ENCODE data around the gene NADK.
"Not testable (repeated sequence)": the region's sequence is repeated elsewhere in the genome, so short reads cannot be mapped to it uniquely, and the experiment has no call there.

Gene NADK

DNA sequence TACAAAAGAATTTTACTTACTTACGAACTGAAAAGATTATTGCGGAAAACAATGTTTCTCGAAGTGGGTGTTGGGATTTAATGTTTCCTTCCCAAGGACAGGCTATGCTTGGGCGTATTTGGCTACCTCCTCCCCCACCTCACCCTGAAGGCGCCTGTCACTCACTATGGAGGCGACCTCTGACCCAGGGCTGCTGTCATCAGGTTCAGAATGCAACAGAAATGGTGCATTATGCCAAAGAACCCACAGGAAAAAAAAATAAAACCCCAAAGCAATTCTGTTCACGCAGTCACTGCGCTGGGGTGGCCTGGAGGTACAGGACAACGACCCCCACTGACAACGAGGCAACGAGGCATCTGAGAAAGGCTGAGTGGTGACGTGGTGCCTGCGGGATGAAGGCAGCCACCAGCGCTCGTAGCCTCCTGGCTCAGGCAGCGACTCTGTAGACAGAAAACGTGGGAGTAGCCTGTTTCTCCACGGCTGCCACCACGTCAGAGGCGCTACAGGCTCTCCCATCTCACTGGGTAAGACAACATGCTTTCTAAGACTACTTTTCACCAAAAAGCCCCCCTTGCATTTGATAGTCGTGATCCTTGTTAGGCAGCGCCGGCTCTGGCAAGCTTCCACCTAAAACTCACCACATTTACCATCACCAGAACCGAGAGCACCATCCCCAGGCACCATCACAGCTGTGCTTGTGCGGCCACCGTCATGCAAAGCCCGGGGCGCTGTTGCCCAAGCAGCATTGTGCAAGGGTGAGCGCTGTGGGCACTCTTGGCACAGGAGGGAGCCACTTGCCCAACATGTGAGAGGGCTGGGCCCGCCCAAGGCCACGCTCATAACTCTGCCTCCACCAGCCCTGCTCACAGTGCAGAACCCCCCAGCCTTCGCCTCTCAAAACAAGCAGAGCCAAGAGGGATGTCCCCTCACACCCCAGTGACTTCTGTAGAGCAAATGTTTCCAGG lies 14.3 kb downstream of the NADK start:
- no peak for DNase-seq

GRCh38 chr1:1761504-1762376 lies 16.5 kb downstream of the NADK start:
- DNase-seq, result no peak

DNA sequence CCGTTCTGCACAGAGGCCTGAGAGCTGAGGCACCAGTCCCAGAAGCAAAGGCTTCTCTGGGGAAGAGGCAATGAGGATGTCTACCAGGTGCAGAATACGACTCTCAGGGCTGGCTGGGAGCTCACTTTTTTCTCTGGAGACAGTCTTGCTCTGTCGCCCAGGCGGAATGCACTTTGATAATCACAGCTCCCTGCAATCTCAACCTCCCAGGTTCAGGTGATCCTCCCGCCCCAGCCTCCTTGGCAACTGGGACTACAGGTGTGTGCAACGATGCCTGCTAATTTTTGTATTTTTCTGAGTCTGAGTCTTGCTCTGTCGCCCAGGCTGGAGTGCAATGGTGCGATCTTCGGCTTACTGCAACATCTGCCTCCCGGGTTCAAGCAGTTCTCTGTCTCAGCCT lies 17.6 kb downstream of the NADK start:
- DNase-seq, result no peak

DNA sequence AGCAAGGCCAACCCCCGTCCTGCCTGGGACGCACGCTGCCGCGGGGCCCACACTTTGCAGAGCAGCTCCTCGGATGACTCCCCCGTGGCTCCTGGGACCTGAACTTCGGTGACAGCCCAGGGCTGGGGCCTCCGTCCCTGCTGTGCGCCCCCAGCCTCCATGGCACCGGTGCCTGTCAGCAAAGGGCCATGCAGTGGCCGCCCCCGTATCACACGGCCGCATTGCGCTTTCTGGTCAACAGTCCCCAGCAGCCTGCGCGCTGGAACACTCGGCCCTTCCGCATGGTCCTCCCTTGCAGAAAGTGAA lies 18.0 kb downstream of the NADK start:
- DNase-seq, result no peak

- DNase-seq, result no peak
Observed at GRCh38 chr1:1759456-1760344, 18.6 kb downstream of the NADK start.

DNA sequence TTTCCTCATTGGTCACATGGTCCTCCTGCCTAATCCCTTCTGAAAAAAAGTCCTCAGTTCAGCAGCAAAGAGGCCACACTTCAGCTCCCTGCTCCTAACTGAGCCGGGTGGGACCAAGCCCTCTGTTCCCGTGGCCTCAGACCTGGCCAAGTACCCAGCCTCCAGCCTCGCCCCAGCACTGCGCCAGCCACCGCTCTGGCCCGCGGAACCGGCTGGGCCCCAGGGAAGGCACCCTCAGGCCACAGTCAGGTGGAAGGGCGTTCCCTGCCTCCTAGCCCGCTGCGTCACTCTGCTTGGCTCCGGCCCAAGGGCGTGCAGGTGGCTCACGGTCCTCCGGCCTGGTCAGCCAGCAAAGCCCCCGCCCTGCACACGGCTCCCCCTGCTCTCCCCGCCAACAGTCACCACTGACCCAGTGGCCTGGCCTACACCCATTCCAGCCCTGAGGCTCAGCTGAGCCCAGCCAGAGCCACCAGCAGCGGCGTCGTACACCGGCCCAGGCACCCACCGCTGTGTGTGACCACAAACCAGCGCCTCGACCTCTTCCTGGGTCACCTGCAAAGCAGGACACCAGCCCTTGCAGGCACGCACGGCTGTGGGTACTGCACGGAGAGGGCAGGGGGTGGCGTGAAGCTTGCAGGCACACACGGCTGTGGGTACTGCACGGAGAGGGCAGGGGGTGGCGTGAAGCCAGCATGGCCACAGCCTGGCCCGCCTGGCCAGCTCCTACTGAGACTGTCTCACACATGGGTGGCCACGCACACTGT lies 19.4 kb downstream of the NADK start:
- DNase-seq, result no peak

GRCh38 chr1:1758059-1758621 lies 20.1 kb downstream of the NADK start:
- DNase-seq, result no peak

DNA sequence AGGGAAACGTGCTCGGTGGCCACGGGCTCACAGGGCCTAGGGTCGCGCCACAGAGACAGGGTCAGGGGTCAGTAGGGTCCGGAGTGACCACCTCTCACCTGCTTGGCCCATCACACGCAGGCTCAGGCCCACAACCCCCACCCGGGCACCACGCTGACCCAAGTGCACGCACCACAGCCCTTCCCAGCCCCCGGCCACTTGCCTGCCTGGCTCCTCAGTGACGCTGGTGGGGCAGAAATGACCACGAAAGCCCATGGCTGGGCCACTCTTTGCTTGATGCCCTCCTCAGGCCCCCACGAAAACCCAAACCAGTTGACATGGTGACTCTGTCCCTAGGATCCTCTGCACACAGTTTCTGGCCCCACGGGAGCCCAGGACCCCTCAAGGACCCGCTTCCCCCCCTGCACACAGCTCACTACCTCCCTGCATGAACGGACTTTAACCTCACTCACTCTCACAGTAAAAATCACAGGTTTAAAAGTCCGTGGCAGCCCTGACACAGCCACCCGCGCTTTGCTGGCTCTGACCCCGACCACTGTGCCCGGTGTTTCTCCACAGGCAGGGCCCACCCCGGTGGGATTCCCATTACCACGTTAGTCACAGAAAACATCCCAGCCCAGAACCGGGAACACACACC lies 20.7 kb downstream of the NADK start:
- no peak for DNase-seq

- DNase-seq, result no peak
Observed at GRCh38 chr1:1756661-1757421, 21.4 kb downstream of the NADK start.

- no peak for DNase-seq
Observed at GRCh38 chr1:1755852-1756251, 22.4 kb downstream of the NADK start.

- no peak for DNase-seq
Observed at GRCh38 chr1:1755426-1755825, 22.8 kb downstream of the NADK start.

DNA sequence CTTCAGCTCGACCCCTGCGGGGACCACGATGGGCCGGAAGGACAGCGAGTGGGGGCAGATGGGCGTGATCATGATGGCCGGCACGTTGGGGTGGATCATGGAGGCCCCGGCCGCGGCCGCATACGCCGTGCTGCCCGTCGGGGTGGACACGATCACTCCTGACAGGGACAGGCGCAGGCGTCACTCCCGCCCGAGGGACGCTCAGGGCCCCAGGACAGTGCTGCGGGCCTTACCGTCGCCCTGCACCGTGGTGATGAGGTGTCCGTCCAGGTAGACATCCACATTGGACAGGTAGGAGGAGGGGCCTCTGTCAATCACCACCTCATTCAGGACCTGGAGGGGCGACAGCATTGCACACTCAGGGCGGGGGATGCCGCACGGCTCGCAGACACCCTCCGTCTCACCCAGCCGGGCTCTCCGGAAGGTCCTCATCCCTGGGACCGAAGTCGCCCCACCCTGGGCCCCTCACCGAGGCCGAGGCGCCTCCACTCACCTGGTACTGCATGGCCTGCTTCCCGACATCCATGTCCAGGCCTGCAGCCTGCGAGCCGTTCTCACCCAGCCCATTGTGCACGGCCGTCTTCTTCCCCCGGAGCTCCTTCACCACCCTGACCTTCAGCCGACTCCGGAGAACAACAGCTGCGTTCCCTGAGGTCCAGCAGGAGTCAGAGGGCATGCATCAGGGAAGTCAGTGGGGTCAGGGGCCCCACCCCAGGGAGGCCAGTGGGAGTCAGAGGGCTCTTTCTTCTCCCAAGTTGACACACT lies 24.0 kb downstream of the NADK start:
- no peak for DNase-seq

DNA sequence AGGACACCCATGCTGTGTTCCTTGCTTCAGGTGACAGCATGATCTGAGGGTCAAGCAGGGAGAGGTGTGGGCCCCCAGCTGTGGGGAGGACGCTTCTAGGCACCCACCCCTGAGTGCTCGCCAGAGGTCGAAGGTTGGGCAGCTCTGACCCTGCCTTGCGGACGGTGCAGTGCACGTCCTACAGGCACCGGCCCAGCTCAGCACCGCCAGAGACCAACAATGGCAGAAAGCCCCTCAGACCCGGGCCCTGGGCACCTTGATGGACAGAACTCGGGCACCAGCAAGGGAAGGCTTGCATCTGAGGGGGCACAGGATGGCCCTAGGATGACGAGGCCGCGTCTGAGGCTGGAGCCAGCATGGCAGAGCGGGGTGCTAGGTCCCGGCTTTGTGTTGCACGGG lies 24.7 kb downstream of the NADK start:
- no peak for DNase-seq

DNA sequence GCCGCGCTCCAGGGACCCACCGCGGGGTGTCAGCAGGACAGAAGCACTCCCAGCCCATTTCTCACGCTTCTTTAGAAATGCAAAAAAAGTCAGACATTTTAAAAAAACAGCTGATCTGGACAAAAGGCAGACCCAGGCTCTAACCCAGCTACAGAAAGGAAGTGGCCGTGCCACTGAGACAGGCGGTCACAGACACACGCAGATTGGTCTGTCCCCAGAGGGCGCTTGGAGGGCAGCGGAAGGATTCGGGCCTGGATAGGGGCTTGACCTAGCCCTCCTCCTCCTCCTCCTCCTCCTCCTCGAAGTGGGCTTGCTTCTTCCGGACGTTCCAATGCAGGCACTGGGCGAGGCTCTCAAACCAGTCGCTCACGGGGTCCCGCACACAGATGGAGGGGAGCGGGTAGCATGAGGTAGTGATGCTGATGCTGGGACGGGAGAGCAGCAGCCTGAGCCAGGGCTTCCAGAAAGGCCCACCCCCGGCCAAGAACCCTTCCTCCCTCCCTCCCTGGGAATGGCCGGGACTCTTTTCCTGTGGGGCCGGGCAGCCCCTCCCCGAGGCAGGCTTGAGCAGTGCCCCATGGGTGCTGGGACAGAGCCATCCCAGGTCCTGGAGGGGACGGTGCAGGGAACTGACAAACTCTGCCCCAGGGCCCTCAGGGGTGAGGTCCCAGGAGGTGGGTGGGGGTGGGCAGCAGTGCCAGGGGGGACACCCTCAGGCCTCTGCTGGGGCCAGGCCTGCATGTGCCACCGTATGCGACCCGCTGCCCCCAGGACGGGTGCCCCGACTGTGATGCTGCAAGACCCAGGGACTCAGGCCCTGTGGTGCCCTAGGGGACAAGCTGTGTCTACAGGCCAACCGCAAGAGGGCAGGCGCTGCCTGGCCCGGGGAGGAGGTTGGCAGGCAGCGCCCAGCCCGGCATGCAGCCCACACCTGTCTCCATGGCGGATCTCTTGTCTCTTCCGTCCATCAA lies 25.3 kb downstream of the NADK start:
- DNase-seq, result no peak

DNA sequence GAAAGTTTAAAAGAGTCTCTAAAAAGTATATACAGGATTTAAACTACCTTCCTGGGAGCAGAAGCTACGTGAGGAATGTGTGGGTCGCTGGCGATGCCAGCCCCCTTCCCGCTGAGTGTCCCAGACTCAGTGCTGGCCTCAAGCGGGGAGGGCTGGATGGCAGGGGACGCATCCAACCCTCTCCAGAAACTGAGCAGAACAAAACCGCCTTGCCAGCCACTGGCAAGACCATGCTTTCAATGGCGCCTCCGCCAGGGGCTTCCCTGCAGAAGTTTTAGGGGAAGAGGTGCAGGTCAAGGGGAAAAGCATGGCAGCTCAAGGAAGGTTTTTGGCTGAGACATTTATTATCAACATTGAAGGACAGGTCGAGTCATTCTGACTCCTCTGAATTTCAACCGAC lies 26.1 kb downstream of the NADK start:
- no peak for DNase-seq

DNA sequence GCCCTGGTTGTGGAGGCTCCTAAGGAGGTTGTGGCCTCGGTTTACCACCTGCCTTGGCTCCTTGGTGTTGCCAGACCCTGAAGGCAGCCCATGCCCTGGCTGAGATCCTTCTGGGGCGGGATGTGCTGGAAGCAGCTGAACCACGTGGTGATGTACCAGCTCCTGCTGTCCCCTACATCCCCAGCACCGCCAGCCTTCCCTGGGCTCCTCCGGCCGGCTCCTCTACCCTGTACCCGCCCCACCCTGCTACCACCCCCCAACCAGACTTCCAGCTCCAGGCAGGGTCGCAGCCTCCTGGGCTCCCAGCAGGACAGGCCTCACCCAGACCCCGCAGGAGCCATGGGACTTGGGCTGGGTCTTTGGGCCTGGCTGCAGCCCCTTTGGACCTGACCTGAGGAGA lies 28.3 kb downstream of the NADK start:
- DNase-seq, result not testable (repeated sequence)

DNA sequence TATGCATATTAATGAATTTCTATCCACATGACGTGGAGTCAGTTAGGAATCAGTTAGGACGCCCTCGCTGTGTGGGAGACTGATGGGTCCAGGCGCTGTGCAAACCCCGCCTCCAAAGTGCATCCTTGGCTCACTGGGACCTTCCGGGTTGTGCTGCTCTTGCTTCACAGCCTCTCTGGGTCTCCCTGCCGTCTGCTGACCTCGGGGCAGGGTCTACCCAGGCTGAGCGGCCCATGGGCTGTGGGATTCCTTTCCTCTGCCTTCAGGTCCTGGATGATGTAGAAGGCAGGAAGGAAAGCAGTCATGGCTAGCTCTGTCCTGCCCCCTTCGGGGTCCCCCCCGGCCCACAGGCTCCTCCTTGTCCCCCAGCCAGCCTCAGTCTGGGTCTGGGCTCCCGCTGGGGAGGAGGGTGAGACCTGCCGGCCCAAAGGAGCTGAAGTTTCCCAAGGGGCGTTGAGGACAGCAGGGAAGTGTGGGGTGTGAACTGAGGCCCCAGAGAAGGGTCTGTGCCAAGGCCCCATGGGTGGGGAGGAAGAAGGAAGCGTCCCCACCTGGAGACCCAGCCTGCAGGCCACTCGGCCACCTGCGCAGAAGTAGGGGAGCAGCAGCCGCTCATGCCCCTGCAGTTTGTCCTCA lies 29.5 kb downstream of the NADK start:
- DNase-seq, result no peak

DNA sequence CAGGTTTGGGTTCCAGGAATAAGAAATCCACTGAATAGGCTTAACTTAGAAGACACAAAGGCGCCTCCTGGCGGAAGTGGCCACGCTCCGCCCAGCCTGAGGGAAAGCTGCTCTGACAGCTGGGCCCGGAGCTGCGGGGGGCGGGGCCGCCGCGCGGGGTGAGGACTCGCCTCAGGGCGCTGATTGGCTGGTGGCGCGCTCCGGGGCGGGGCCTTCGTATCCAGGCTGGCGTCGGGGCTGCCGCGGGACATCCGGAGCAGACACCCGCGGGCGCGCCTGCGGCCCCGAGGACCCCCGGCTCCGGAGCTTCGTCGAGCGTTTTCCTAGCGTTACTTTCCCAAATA lies 31.7 kb downstream of the NADK start:
- DNase-seq, result not testable (repeated sequence)
